IPS-NIHi7 (cell line): ENCODE data around the gene CYBRD1.
"Not testable (repeated sequence)": the region's sequence is repeated elsewhere in the genome, so short reads cannot be mapped to it uniquely, and the experiment has no call there.

Experiments
- DNase-seq: peaks from one replicate; pipeline ENCODE4 v3.0.0; 2012; ENCODE audit warnings: mixed read lengths; ENCODE audit errors: extremely low spot score

The CYBRD1 gene, protein sequence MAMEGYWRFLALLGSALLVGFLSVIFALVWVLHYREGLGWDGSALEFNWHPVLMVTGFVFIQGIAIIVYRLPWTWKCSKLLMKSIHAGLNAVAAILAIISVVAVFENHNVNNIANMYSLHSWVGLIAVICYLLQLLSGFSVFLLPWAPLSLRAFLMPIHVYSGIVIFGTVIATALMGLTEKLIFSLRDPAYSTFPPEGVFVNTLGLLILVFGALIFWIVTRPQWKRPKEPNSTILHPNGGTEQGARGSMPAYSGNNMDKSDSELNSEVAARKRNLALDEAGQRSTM

DNA sequence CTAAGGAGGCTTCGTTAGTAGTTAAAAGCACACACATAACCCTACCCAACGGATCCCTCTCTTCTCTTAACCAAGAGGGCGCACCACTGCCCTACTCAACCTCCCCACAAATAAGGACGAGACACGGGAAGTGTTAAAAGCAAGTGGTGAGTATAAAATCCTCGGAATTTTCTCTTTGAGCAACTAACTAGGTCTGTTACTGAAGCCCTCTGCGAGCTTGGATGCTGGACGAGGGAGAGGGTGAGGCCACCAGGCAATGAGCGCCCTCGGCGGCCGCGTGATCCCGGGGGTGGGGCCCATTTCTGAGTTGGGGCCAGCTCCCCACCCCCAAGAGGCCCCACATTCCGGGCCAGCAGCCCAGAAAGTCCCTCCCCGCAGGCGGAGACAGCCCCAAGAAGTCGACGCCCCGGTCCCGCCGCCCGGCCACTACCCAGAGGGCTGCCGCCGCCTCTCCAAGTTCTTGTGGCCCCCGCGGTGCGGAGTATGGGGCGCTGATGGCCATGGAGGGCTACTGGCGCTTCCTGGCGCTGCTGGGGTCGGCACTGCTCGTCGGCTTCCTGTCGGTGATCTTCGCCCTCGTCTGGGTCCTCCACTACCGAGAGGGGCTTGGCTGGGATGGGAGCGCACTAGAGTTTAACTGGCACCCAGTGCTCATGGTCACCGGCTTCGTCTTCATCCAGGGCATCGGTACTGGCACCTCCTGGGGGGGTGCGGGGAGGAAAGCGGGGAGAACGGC lies at the start of gene CYBRD1:
TSS of gene CYBRD1 (plus strand) at position 423 of the 736 bp plus-strand sequence. CDS start at position 495, 72 bp downstream.
- peak; percentile 35 for DNase-seq

DNA sequence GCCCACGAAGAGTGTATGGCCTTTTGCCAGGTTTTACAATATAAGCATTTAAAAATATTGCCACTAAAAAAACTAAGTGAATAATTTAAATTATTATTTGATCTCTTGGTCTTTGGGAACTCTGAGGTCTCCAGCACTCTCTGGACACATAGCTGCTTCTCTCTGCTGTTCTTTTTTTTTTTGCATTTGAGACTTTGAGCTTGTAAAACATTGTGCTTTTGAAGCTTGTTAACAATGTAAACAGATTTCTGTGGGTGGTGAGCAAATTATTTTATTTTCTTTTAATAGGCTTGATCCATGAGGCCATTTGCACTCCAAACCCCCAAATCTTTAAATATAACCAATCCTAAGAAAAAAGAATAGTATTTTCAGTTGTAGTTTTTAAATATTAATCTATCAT lies 46.3 kb upstream of the CYBRD1 start:
- no peak for DNase-seq

DNA sequence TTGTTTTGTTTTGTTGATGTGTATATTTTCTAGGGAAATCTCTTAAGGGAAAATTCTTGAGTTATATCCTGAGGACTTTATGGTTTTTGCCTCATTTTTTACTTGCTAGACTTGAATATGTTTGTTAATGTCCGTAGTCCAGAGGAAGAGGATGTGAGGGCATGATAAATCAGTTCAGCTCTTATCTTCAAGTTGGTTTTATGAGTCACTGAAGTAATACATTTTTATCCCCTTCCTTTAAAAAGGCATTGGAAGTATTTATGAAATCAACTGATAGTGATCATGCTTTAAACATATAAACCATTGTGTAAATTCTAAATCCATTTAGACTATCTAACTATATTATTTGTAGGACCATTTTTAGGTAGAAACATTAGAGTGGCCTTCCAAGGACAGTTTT lies 43.9 kb upstream of the CYBRD1 start:
- no peak for DNase-seq

DNA sequence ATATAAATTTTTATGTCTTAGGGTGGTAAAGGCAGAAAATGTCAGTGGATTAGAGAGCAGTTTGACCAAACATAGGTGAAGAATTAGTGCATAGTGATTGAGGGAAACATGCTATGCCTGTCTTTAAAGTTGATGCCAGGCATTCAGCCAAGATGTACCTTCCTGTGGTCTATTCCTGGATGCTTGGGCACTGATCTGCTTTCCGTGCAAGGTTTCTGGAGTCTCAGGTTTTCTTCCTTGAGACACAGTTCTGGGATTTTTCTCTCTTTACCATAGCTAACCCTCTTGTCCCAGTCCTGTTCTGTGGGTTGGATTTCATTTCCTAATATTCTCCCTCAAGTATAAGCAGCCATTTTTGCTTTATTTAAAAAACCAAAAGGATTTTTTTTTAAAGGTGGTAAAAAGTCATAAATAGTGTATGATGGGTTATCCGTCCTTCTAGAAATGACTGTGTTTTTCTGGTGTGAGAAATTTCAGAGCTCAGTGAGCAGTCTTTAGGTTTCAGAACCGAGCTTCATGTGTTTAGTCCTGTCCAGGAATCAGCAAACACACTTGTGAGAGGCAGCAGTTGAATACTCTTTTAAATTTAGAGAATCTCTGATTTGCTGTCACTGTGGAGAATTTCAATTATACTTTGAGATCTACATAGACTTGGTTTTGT lies 43.0 kb upstream of the CYBRD1 start:
- no peak for DNase-seq

DNA sequence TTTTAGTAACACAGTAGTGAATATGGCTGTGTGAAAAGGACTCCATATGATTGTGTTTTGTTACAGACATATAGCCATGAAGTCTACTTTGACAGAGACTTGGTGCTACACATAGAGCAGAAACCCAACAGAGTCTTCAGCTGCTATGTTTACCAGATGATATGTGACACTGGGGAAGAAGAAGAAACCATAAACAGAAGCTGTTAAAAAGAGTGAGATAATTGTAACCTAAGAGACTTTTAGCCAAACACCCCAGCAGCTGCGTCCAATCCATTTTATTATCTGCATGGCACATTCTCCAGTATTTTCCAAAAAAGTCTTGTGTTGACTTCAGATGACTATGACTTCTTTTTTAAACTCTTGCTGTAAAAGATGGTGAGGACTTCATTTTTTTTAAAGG lies 41.4 kb upstream of the CYBRD1 start:
- no peak for DNase-seq

DNA sequence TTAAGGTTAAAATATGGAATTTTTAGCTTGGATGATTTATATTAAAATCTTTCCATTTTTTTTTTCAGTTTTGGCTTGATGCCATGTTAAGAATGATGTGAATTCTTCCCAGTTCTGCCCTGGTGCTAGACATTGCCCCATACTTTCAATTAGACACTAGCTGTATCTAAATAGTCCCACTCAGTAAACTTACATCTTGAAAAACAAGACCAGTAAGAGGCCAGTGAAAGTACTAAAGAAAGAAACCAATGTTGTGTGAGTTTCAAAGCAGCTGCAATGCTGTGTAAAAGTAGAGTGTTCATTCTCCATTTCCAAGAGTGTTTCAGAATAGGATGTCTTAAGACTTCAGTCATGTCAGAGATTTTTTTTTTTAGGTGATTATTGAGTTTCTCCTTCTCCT lies 40.0 kb upstream of the CYBRD1 start:
- DNase-seq: no peak

DNA sequence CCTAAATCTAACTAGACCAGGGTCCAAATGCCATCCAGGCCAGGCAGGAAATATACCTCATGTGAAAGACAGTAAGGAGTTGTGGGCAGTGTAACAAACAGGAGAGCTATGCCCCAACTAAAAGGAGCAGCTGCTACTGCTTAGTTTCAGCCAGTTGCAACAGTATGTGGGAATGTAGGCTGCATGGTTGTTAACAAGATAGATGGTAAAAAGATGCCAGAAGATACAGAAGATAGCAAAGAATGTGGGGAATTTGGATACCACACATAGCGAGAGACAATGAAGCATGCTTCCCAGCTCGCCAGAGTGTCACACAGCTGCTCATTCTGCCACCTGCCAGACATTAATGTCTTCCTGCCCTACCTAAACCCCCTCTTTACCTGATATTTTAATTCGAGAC lies 39.4 kb upstream of the CYBRD1 start:
- peak; percentile 18 for DNase-seq

DNA sequence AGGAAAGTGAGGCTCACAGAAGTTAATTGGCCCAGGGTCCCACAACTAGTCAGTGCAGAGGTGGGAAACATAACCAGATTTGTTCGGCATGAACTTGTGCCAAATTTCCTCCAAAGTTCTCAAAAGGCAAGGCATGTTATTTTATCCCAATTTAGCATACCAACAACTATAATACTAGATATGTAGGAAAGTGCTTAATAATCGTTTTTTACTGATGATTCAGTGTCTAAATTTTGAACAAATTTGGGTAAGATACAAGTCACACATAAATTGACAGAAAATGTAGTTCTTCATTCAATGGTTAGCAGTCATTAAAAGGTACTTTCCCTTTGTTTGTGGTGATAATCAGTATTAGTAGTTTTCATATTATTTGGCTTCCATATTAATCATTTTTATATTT lies 38.5 kb upstream of the CYBRD1 start:
- DNase-seq: no peak

DNA sequence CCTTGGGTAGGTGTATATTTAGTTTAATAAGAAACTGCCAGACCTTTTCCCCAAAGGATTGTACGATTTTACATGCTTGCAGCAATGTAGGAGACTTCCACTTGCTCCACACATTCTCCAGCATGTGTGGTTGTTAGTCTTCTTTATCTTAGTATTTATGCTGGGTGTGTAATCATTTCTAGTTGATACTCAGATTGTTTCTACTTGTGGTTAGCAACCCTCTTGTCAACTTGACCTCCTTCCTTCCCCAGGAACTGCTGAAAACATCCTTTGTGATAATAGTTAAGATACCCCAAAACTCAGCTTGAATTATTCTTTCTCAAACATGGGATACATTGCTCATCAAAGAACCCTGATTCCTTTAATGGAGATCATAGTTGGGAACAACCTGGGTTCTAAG lies 37.2 kb upstream of the CYBRD1 start:
- DNase-seq: no peak

DNA sequence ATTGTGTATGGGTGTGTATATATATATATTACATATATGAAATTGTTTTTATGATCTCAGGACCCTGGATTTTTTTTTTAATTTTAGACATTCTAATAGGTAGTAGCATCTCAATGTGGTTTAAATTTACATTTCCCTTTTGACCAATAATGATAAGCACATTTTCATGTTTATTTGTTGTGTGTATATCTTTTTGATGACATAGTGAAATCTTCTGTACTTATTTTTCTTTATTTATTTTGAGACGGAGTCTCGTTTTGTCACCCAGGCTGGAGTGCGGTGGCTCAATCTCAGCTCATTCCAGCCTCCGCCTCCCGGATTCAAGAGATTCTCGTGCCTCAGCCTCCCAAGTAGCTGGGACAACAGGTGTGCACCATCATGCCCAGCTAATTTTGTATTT lies 35.1 kb upstream of the CYBRD1 start:
- no peak for DNase-seq

DNA sequence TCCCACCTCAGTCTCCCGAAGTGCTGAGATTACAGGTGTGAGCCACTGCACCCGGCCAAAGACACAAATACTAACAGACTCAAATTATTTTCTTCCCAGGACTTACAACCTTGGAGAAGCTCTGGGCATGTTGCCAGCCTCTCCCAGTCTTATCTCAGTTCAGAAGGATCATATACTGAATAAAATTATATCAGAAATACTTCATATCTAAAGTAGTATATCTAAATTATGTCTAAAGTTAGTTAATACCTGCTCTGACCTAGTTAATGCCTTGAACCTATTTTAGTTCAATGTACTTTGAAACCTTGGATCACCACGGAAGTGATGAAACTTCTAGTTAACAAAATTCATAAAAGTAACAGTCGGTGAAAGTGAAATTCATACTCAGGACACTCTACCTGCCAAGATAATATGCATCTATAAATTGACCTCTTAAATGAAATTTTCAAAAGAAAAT lies 34.4 kb upstream of the CYBRD1 start:
- no peak for DNase-seq

DNA sequence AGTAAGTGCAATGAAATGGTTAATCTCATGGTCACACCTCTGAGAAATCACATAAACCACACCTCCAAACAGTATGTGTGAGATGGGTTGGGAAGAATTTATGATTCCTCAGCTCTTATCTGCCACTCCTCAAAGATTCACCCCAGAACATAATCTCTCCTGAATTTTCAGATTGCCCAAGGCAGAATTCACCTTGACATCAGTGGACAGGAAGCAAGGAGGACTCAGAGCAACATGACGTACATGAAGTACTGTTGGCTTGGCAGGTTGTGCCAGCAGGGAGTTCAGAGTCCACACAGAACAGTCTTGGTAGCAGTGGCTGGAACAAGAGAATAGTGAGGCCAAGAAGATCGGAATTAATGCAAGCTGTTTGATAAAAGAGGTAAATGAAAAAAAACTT lies 31.7 kb upstream of the CYBRD1 start:
- no peak for DNase-seq

DNA sequence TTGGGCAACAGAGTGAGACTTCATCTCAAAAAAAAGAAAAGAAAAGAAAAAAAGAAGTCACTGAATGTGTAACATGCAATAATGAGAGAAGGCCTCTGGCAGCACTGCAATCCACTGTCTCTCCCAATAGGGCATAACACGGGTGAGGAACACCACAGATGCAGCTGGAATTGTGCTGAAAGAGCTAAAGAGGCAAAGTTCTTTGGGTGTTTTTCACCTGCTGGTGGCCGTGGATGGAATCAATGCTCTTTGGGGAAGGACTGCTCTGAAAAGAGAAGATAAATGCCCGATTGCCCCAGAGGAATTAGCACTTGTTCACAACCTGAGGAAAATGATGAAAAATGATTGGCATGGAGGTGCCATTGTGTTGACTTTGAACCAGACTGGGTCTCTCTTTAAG lies 31.0 kb upstream of the CYBRD1 start:
- DNase-seq: peak; percentile 22

DNA sequence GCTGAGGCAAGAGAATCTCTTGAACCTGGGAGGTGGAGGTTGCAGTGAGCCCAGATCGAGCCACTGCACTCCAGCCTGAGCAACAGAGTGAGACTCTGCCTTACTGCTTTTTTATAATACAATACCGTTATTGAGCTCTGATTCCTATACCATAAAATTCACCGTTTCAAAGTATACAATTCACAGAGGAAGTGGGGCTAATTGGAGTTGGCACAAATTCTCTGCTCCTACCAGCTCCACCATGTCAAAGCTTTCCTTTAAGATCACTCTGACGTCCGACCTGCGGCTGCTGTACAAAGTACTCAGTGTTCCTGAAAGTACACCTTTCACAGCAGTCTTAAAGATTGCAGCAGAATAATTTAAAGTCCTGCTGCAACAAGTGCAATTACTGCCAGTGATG lies 29.6 kb upstream of the CYBRD1 start:
- DNase-seq: no peak

DNA sequence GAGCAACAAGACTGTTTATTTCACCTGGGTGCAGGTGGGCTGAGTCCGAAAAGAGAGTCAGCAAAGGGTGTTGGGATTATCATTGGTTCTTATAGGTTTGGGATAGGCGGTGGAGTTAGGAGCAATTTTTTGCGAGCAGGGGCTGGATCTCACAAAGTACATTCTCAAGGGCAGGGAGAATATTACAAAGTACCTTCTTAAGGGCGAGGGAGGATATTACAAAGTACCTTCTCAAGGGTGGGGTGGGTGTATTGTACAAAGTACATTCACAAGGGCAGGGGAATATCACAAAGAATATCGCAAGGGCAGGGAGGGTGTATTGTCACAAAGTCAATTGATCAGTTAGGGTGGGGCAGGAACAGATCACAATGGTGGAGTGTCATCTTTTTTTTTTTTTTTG lies 24.6 kb upstream of the CYBRD1 start:
- DNase-seq: not testable (repeated sequence)

DNA sequence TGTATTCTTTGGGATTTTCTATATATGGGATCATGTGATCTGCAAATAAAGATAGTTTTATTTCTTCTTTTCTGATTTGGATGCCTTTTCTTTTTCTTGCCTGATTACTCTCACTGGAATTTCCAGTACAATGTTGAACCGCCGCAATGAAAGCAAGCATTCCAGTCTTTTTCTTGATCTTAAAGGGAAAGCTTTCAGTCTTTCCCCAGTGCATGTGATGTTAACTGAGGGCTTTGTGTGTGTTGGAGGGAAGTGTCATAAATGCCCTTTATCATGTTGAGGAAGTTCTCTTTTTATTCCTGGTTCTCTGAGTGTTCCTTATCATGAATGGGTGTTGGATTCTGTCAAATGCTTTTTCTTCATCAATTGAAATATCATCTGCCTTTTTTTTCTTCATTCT lies 16.9 kb upstream of the CYBRD1 start:
- no peak for DNase-seq

DNA sequence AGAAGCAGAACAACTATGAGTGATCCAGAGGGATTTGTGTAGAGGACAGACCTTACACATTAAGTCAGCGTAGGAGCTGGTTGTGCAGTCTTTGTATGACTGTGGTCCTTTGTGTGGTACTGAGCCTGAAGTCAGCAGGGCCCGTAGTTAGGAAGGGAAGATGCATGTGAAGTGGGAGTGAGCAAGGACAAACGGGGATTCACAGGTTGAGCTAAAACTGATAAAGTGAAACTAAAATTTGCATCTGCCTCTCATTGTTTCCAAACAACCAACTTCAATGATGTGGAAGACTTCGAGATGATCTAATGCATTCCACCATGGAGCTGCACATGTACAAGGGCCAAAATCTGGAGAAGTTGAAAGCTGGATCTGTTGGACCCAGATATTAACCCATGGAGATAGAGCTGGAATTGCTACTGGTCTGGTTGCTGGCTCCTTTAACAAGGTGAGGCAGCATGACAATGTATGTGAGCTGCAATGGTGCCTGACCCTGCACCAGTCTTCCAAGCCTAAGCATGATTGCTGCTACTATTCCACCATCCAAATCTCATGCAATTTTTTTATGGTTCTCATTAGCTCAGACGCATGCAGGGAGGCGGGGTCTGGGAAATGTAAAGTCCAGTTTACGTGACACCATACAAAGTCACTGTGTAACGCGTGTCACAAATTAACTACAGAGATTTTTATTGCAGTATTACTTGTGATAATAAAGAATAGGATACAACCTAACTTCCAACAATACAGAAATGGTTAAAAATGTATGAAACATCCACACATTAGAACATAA lies 12.1 kb upstream of the CYBRD1 start:
- DNase-seq: no peak

DNA sequence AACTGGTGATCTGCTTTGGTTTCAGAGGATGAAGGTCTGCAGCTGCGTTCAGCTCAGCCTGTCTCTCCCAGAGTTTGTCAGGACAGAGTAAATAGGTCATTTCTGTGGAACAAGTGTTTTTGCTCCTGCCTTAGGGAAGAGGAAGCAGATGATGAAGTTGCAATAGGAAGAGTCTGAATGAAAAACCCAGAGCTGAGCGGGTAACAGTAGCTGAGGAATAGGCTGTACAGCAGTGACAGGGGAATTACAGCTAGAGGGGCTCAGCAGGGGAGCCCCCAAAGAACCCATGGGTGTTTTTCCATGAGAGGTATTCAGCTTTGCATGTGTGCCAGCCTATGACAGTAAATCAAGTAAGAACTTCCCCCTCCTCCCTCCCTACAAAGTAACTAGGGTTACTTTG lies 10.3 kb upstream of the CYBRD1 start:
- no peak for DNase-seq

DNA sequence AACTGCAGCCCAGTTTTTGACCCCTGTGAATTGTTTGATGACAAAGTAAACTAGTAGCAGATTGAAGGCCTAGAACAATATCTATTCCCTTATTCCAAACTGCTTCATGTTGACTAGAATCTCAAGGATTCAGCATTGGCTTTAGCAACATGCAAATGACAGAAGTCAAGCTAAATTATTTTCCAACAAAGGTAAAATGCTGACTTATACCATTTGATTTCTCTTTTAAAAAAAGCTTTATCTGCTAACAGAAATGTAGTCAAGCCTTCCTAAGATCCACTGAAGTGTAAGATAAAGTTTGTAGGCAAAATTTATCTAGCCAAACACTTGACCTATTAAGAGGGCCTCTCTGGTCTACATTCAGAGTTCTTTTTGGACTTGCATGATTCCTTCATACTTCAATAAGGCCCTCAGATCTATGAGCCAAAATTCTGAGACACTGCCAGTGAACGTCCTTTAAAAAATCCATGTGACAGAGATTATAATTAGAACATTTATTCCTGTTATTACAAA lies 9.5 kb upstream of the CYBRD1 start:
- no peak for DNase-seq

DNA sequence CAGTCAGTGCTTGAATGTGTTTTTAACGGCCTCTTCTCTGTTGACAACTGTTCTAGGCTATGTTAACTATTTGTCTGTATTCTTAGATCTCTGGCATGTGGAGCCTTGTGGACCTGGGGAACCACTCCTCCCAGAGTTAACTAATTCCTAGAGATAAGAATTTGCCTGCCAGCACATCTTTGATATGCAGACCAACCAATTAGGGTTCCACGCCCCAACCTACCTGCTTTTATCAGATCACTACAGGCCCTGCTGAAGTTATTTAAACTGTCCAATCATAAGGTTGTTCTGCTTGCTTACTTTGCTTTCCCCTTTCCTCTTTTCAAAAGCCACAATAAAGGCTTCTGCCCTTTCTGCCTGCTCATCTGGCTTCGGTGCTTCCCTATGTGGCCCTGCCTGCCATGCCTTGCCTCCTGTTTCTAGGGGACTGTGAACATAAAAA lies 8.5 kb upstream of the CYBRD1 start:
- DNase-seq: peak; percentile 30

DNA sequence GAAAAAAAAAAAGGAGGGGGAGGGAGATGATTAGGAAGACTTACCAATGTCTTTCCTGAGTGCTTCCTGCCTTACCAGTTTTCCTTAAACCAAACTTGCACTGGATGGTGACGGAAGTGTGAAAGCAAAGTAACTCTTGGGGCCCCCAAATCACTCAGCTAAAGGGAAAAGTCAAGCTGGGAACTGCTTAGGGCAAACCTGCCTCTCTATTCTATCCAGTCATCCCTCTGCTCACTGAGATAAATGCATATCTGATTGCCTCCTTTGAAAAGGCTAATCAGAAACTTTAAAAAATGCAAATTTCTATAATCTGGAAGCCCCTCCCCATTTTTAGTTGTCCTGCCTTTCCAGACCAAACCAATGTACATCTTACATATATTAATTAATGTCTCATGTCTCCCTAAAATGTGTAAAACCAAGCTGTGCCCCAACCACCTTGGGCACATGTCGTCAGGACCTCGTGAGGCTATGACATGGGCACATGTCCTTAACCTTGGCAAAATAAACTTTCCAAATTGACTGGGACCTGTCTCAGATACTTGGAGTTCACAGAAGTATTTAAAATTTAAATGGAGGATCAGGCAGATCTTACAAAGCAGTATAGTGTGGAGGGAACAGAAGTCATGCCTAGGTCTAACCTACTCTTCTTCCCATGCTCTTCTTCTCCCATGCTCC lies 7.2 kb upstream of the CYBRD1 start:
- DNase-seq: no peak
